ENCODE measurements around the gene AGRN. TPM values are rescaled to one million over a fixed set of nuclear protein-coding genes. Genes with fewer than 3 reads are reported as not detected.

The AGRN gene
- total and polyA plus RNA-seq, 2 of the 4 experiments (the other 2 are of a cell fraction) = 8.1 to 115 TPM

GRCh38 chr1:970973-971730, 48.8 kb upstream of the AGRN start:
- H2BK5ac ChIP-seq (ENCODE audit: low read depth, low read length, poor library complexity, severe bottlenecking) = no peak overlapping the region
- BruUV-seq (replicated peaks) = no TSS peak
- POLR2A ChIA-PET (ENCODE audit: unreplicated experiment) = no interaction called here
- CTCF ChIA-PET = no interaction called here
- no peak overlapping the region for H3K4me3 ChIP-seq (ENCODE audit: insufficient read depth, low read depth, low read length)
- H3K14ac ChIP-seq (replicated peaks; ENCODE audit: low read depth, low read length) = no peak overlapping the region
- TF ChIP-seq CHD1 (IDR thresholded peaks at IDR 0.05; ENCODE audit: low read depth, low read length) (no peak), RCOR1 (IDR thresholded peaks at IDR 0.05; ENCODE audit: insufficient replicate concordance, low read length) (no peak), MAFK (IDR thresholded peaks at IDR 0.05; ENCODE audit: low read depth, low read length) (no peak)
- peaks cover 5% of the 10 kb centered on the region; the same call in 1 of the 2 replicates for H3K27me3 ChIP-seq (ENCODE audit: control insufficient read depth, insufficient read depth, low read length)
- H4K8ac ChIP-seq (ENCODE audit: low read depth in 2 of 2, low read length in 2 of 2) = no peak overlapping the region
- H4K5ac ChIP-seq (ENCODE audit: low read depth, low read length) = no peak overlapping the region
- H3K4me2 ChIP-seq (ENCODE audit: low read depth, low read length) = no peak overlapping the region
- no peak overlapping the region for H4K91ac ChIP-seq (ENCODE audit: insufficient read depth, low read depth, low read length)
- 85% methylated on average over 10 of the region's 42 CpGs; no CpG with 5 or more reads in 1 of the 2 experiments for WGBS, 2 experiments (ENCODE audit: extremely low coverage in 2 of 2, insufficient read length in 1 of 2)
- H4K20me1 ChIP-seq (ENCODE audit: insufficient read depth, low read length) = no peaks in the 10 kb centered on the region; the same call in 1 of the 2 replicates
- H2AFZ ChIP-seq (replicated peaks; ENCODE audit: low read length, poor library complexity) = no peak overlapping the region
- 0 out of 4 replicates have a peak, but pooled peaks cover 0 to 6% of the 10 kb centered on the region in 2 experiments for H3K79me1 ChIP-seq (ENCODE audit: low read depth in 1 of 2, low read length in 2 of 2)
- H3K9ac ChIP-seq (ENCODE audit: low read depth, low read length) = no peak overlapping the region
- no peak overlapping the region for H3K23ac ChIP-seq (ENCODE audit: low read depth, low read length)
- peaks cover 6% of the 10 kb centered on the region for H3K9me1 ChIP-seq (ENCODE audit: insufficient read depth, low read length)
- H2BK120ac ChIP-seq (ENCODE audit: low read depth, low read length) = no peak overlapping the region
- in situ Hi-C loops (cut with MboI; ENCODE audit: low sequenced_read_pairs) (no loop called here), dilution Hi-C loops (cut with HindIII; ENCODE audit: low sequenced_read_pairs, unreplicated experiment) (no loop called here), intact Hi-C loops (cut with micrococcal nuclease) (no loop called here)
- no peak overlapping the region for H3K18ac ChIP-seq (ENCODE audit: low read depth, low read length)
- H3K4me1 ChIP-seq (ENCODE audit: control insufficient read depth, insufficient read depth, low read length) = peaks cover under 1% of the 10 kb centered on the region; the same call in 1 of the 2 replicates
- DNase-seq = no peak
- H2AK5ac ChIP-seq (ENCODE audit: low read depth, low read length) = no peak overlapping the region
- H3K27ac ChIP-seq (ENCODE audit: insufficient read depth, low read length) = no peak overlapping the region
- H3K56ac ChIP-seq (ENCODE audit: extremely low read depth, insufficient read depth, low read length) = no peak overlapping the region
- no peak overlapping the region for H2AK9ac ChIP-seq (replicated peaks; ENCODE audit: low read depth, low read length, poor library complexity)
- ATAC-seq (ENCODE audit: low read depth) = no peak
- no peaks in the 10 kb centered on the region for H3K9me3 ChIP-seq (ENCODE audit: control insufficient read depth, insufficient read depth, low read length)
- no peak overlapping the region for H2BK15ac ChIP-seq (ENCODE audit: low read depth, low read length)
- no peak overlapping the region for H2BK20ac ChIP-seq (ENCODE audit: low read depth, low read length)
- no peak overlapping the region for H3K4ac ChIP-seq (ENCODE audit: low read depth, low read length)
- H3K36me3 ChIP-seq (ENCODE audit: control insufficient read depth, insufficient read depth, low read length) = no peaks in the 10 kb centered on the region

Measured in IMR-90 (cell line).